ENCODE measurements around the gene DAG1.

DAG1 gene

DNA sequence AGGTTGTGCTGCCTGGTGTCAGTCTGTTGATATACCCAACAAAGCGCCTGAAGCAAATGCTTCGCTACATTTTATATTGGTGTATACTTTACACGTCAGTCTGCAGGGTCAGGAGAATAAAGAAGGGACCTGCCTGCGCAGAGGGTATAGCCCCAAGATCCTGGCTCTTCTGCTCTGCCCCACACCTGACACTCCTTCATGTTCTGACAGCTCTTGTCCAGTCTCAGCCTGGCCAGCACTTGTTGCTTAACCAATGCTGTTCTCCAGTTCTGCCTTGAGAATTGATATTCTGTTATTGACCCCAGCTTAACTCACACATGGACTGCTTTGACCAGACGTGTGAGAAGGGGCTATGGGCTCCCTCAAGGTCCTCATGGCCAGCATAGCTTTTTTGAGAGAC lies 48.4 kb downstream of the DAG1 start:
- no peak for DNase-seq (ENCODE audit: low read depth)

DNA sequence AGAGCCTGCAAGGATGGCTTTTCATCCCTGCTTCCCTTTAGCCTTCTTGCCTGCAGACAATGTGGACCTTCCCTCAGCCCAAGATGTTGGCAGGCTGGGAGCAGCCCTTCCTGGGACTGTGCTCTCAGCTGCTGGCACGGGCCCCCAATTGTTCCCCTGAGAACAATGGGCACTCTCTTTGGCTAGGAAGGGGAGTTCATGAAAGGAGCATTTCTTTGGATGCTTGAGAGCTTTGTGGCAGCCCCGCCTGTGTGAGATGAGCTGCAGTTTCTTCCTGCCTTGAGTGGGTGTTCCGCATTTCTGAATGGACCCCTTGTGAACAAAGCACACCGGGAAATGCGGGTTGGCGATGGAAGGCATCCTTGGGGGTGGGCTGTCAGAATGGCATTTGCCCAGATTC lies 49.2 kb downstream of the DAG1 start:
- DNase-seq (ENCODE audit: low read depth), result no peak

DNA sequence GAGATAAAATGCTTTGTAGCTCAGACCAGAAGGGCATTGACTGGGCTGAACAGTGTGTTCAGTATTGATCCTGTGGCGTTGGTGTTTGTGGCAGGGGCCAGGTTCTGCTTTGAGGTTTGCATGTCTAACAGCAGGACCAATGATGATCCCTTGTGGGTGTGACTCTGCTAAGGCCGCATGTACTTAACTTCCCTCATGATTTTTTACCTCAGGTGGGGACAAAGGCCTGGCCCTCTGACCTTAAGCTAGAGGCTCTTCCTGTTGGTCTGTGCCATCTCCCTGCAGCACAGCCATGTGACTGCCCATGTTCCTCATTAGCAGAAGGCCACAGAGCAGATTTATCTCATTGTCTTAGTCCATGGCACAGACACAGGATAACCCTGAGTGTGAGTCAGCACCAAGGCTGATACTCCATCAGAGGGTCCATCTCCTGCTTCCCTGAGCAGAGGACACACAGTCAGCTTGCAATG lies 49.9 kb downstream of the DAG1 start:
- DNase-seq (ENCODE audit: low read depth), result no peak

DNA sequence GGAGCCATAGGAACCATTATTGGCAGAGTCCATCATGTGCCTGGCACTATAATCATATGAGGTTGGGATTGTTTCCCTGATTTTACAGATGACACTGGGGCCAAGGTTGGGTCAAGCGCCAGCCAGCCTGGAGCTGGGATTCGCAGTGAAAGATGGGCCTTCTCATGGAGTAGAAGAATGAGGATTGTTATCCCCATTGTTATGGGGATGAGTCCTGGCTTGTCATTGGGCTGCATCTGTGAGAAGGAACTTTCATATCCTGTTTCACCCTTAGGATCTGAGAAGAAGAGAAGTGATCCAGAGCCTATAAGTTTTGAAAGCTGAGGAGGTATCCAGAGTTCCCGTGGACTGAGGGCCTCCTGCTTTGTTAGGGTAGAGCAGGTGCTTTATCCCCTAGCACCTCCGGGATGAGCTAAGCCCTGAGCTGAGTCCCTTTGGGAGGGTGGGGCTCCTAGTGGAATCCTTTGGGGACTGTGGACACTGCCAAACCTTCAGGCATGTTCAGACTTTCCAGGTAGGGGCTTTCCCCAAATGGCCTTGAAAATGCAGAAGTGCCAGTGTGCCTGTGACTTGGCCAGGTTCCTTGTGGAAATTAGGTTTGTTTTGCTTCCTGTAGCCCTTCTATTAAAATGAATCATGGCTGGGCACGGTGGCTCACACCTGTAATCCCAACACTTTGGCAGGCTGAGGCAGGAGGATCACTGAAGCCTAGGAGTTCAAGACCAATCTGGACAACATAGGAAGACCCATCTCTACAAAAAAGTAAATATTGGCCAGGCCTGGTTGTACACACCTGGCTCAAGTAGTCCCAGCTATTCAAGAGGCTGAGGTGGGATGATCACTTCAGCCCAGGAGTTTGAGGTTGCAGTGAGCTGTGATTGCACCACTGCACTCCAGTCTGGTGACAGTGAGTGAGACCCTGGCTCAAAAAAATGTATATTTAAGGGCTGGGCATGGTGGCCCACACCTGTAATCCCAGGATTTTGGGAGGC lies 54.0 kb downstream of the DAG1 start:
- no peak for DNase-seq (ENCODE audit: low read depth)

DNA sequence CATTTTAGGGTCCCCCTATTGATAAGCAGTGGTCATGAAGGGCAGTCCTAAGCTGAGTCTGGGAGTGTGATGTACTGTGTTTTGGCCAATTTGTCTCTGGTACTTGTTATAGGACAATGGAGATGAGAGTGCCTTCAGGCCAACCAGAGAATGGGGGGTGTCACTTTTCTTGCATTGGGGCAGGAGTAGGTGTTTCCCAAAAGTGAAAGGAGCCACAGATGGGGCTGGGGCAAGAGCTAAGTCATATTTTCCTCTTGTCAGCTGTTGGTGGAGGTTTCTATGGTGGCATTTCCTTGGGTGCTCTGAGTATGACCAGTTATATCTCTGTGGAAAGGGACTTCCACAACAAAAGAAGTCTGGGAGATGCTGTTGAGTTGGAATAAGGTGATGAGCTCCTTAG lies 59.5 kb downstream of the DAG1 start:
- no peak for DNase-seq (ENCODE audit: low read depth)

DNA sequence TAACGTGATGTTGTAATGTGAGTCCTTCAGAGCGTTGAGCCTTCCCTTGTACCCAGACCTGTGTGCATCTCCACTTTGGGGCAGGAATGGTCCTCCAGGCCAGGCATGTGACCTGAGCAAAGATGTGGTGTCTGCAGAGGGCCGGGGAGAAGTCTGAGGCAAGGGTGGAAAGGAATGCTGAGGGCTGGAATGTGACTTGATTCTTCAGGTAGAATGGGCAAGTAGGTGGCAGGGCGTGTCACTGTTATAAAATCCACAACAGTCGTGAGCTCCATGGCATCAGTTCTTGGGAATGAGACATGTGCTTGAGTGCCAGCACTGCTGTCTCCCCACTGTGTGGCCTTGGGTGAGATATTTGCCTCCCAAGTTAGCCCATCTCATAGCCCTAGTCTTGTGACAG lies 60.2 kb downstream of the DAG1 start:
- no peak for DNase-seq (ENCODE audit: low read depth)

DNA sequence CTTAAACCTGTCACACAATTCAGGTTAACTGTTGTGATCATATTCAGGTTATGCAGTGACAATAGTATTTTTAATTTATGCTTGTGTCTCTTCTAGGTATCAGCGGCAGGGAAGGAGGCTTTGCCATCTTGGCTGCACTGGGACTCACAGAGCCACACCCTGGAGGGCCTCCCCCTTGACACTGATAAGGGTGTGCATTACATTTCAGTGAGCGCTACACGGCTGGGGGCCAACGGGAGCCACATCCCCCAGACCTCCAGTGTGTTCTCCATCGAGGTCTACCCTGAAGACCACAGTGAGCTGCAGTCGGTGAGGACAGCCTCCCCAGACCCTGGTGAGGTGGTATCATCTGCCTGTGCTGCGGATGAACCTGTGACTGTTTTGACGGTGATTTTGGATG lies 60.6 kb downstream of the DAG1 start:
- DNase-seq (ENCODE audit: low read depth), result no peak

DNA sequence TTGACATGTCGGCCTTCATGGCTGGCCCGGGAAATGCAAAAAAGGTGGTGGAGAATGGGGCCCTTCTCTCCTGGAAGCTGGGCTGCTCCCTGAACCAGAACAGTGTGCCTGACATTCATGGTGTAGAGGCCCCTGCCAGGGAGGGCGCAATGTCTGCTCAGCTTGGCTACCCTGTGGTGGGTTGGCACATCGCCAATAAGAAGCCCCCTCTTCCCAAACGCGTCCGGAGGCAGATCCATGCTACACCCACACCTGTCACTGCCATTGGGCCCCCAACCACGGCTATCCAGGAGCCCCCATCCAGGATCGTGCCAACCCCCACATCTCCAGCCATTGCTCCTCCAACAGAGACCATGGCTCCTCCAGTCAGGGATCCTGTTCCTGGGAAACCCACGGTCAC lies 61.2 kb downstream of the DAG1 start:
- no peak for DNase-seq (ENCODE audit: low read depth)

DNA sequence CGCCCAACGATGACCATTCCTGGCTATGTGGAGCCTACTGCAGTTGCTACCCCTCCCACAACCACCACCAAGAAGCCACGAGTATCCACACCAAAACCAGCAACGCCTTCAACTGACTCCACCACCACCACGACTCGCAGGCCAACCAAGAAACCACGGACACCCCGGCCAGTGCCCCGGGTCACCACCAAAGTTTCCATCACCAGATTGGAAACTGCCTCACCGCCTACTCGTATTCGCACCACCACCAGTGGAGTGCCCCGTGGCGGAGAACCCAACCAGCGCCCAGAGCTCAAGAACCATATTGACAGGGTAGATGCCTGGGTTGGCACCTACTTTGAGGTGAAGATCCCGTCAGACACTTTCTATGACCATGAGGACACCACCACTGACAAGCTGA lies 61.6 kb downstream of the DAG1 start:
- no peak for DNase-seq (ENCODE audit: low read depth)

DNA sequence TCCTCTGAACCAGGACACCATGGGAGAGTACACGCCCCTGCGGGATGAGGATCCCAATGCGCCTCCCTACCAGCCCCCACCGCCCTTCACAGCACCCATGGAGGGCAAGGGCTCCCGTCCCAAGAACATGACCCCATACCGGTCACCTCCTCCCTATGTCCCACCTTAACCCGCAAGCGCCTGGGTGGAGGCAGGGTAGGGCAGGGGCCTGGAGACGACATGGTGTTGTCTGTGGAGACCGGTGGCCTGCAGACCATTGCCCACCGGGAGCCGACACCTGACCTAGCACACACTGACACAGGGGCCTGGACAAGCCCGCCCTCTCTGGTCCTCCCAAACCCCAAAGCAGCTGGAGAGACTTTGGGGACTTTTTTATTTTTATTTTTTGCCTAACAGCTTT lies 63.0 kb downstream of the DAG1 start:
- no peak for DNase-seq (ENCODE audit: low read depth)

DNA sequence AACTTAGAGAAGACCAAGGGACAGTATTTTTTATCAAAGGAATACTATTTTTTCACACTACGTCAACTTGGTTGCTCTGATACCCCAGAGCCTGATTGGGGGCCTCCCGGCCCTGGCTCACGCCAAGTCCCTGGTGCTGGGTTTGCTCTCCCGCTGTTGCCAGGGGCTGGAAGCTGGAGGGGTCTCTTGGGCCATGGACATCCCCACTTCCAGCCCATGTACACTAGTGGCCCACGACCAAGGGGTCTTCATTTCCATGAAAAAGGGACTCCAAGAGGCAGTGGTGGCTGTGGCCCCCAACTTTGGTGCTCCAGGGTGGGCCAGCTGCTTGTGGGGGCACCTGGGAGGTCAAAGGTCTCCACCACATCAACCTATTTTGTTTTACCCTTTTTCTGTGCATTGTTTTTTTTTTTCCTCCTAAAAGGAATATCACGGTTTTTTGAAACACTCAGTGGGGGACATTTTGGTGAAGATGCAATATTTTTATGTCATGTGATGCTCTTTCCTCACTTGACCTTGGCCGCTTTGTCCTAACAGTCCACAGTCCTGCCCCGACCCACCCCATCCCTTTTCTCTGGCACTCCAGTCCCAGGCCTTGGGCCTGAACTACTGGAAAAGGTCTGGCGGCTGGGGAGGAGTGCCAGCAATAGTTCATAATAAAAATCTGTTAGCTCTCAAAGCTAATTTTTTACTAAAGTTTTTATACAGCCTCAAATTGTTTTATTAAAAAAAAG lies 63.9 kb downstream of the DAG1 start:
- DNase-seq (ENCODE audit: low read depth), result no peak

DNA sequence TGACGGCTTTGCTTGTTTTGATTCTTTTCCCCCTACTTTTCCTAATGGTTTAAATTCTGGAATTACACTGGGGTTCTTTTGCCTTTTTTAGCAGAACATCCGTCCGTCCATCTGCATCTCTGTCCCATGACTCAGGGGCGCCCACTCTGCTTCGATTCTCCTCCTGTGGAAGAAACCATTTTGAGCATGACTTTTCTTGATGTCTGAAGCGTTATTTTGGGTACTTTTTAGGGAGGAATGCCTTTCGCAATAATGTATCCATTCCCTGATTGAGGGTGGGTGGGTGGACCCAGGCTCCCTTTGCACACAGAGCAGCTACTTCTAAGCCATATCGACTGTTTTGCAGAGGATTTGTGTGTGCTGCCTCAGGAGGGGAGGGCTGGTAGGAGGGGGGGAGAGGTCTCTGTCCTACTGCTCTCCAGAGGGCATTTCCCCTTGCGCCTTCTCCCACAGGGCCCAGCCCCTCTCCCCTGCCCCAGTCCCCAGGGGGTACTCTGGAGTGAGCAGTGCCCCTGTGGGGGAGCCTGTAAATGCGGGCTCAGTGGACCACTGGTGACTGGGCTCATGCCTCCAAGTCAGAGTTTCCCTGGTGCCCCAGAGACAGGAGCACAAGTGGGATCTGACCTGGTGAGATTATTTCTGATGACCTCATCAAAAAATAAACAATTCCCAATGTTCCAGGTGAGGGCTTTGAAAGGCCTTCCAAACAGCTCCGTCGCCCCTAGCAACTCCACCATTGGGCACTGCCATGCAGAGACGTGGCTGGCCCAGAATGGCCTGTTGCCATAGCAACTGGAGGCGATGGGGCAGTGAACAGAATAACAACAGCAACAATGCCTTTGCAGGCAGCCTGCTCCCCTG lies 64.7 kb downstream of the DAG1 start:
- DNase-seq (ENCODE audit: low read depth), result no peak

DNA sequence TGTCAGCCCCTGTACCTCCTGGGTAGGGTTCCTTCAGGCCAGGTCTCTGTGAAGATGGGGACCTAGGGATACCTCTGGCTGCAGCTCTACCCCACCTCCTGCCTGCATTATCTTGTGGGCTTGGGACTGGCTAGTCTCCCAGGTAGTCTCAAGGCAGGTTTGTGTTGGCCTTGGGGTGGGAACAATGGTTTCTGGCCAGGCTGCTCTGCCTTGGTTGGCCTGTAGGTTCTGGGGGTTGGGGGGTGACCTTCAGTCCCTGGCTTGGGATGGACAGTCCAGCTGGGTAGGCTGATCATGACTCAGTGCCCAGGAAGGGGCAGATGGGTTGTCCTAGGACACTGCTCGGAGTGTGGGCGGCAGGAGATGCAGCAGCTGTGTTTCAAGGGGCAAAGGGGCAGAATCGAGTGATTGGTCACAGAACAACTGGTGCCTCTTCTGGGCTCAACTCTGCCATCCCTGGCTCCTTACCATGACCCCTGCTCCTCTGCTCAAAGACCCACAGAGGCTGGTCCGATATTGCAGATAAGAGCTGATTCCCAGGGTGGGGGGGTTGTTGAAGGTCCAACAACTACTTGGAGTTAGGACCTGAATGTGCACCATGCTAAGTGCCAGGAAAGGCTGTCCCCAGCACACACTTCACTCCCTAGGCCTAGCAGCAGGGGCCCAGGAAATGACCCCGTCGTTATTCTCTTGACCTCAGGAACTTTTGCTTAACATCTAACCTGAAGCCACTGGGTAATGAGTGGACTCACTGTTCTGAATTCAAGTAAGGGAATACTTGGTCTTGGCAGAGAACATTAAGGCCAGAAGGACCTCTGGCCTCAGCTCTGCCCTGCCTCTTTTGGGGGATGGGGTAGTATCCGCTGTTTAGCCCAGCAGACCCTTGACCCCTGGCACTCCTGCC lies 66.2 kb downstream of the DAG1 start:
- DNase-seq (ENCODE audit: low read depth), result no peak

DNA sequence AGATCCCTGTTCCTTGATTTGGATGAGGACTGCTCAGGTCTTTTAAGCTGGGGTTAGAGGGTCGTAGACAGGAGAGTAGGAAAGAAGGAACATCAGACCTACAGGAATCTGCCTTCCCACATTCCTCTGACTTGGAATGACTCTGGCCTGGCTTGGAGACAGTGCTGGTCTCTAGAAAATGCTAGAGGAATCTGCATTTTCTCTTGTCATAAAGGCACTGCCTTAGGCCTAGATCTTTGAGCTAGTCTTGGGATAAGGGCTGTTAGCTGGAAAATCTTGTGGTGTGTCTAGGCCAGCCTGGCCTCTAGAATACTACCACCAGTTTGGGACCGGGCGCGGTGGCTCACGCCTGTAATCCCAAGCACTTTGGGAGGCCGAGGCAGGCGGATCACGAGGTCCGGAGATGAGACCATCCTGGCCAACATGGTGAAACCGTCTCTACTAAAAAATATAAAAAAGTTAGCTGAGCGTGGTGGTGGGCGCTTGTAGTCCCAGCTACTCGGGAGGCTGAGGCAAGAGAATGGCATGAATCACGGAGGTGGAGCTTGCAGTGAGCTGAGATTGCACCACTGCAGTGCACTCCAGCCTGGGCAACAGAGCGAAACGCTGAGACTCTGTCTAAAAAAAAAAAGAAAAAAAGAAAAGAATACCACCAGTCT lies 66.9 kb downstream of the DAG1 start:
- no peak for DNase-seq (ENCODE audit: low read depth)

DNA sequence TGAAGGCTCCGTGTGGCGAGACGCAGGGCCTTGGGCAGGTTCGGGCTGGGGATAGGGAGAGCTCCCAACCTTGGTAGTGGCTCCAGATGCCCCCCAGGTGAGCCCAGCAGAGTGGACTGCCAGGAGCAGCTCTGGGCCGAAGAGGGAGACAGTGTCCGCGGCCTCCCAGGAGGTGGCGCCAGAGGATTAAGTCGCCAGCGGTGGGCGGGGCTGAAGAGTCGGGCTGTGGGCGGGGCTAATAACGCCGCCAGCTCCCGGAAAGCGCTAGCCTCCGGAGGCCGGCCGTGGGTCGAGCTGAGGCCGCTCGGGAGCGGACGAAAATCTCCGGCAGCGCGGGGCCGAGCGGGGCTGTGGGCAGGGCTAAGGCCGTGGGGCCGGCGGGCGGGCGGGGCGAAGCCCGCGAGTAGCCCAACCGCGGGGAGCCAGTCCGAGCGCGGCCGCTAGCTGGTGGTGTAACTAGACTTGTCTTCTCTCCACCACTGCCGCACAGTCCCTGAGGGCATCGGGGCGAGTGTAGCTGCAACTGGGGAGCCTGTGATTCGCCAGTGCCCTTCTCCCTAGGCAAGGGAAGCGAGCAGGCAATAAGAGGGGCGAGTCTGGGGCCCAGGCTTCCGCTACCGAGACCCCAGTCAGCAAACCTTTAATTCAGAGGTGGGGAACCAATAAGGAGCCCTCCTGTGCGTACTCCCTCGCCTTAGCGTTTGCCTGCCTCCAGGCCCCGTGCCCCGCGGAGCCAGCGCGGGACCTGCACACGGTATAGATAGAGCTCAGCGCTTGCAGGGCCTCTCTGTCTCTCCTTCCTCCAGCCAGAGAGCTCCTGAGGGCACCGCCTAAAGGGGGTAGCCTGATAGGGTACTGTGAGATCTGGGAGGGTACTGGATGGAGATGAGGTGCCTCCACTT lies 69.8 kb downstream of the DAG1 start:
- DNase-seq (ENCODE audit: low read depth), result peak; percentile 84

DNA sequence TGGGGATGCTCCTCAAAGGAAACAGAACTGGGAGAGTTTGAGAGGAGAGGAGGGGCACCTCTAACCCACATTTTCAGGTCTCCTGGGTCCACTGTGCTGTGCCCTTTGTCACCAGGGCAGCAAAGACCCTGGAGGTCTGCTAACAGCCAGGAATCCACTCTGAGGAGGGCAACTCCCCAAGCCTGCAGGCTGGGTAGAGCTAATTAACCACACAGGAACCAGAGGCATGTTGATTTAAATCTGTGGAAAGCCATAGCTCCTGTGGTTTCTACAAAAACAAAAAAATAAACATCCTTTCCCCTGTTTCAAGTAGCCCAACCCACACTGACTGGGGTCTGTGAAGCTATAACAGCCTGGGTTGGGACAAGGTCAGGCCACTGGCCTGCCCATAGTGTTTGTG lies 82.0 kb downstream of the DAG1 start:
- no peak for DNase-seq (ENCODE audit: low read depth)

DNA sequence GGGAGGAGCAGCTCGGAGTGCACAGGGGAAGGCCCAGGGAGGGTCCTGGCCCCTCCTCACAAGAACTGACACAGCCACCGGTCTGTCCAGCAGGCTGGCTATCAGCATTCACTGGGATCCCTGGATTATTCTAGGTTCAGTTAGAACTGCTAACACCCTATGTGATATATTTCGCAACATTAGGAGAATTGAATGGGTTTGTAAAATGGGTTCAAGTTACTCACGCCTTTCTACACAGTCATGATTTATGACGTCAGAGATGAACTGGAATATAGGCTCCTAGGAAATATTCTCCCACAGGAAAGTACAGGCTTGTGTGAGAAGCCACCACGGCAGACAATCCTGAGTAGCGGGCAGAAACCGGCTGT lies 83.2 kb downstream of the DAG1 start:
- DNase-seq (ENCODE audit: low read depth), result no peak

DNA sequence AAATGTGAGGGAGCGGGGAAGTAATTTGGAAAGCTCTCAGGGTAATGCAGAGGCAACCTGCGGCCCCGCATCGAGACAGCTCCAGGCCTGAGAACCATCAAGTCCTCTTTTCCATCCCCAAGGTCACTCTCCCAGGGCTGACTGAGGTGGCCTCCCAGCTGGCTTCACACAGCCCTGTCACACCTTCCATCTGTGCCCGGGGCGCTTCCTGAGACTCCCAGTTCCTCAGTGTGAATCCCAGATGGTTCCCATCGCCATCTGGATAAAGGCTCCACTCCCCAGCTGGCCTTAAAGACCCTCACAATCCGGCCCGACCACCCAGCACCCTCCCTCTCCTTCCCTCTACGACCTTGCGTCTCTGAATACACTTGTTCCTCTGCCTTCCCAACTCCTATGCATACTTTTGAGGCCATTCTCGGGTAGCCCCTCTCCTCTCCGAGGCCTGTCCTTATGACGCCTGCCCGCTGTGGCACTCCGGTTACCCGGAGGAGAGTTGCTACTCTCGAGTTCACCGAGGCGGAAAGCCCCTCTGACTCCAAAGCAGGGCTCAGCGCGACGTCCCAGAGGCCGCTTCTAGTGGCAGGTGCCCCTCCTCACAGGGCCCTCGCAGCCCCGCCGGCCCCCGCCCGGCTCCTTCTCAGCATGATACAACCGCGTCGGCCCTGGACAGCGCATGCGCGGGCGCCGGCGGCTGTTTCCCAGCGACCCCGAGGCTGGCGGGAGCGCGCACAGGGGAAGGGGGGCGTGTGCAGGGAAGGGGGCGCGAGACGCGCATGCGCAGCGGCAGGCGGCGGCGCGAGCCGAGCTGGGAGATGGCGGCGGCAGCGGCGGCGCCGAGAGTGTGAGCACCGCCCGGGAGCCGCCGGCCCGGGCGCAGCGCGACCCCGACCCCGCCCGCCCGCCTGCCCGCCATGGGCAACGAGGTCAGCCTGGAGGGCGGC lies 83.9 kb downstream of the DAG1 start, which contains the start of gene BSN:
Gene BSN (plus strand): TSS at position 786 of the 941 bp plus-strand sequence. CDS start 126 bp downstream, at position 912.
- DNase-seq (ENCODE audit: low read depth), result peak; percentile 74

Data from activated T-helper 1 cell treated with Interleukin-2 at 50 U/mL for 16 hours (primary cell).